NCI-H2196 treated with DMSO at 0.1 percent for 48 hours (cell line): ENCODE results near the gene ZNF202.

Experiments used
- DNase-seq: peaks from one replicate; lab custom pipeline; 2025; ENCODE audit not compliant: unreplicated experiment; lab: John Stamatoyannopoulos, UW

Gene ZNF202

GRCh38 chr11:123684601-123685000, 56.9 kb downstream of the ZNF202 start:
- DNase-seq, result no peak

- DNase-seq, result no peak
Observed at GRCh38 chr11:123683428-123684170, 57.9 kb downstream of the ZNF202 start.

- DNase-seq, result no peak
Observed at GRCh38 chr11:123682696-123683410, 58.6 kb downstream of the ZNF202 start.

- no peak for DNase-seq
Observed at GRCh38 chr11:123681030-123681429, 60.4 kb downstream of the ZNF202 start.

- DNase-seq, result no peak
Observed at GRCh38 chr11:123678246-123678645, 63.2 kb downstream of the ZNF202 start.

DNA sequence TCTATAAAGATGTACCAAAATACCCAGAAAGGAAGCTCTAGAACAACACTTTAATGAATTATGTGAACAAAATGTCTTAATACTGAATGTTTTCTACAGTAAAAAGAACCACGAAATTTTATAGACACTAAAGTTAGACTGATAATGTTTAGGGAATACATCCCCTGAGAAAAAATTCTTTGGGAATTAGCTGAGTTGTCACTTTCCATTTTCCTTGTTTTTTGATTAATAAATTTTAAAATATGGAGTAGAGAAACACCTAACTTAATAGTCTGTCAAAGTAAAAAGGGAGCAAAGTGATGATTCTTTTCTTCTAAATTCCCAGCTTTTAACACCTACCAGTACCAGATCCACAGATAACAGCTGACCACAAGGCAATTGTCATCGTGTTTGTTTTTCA, 64.0 kb downstream of the ZNF202 start:
- DNase-seq, result no peak

DNA sequence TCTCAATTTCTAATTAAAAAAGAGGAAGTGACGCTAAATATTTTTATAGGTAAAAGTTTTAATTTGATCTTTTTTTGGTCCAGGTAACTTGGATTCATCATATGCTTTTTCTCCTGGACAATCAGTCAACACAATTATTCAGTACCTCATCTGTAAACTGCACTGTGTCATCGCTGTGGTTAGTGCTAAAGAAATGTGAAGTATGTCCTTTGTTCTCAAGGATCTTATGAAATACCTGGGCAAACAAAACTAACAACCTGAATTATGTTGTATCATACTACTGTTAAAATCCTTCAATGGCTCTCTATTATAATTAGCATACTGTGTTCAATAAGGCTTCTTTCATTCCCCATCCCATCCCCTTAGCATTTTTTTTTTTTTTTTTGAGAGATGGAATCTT, 67.2 kb downstream of the ZNF202 start:
- DNase-seq, result no peak
